Activated CD8-positive, alpha-beta memory T cell treated with anti-CD3 and anti-CD28 coated beads, Interleukin-2, amount 50 U/mL, for 24 hours (primary cell): ENCODE results near the gene AP1S2.

ENCODE experiments used
- DNase-seq: peaks from one replicate; pipeline ENCODE4 v3.0.0-alpha.2; 2020; ENCODE audit errors: extremely low read depth

The AP1S2 gene

GRCh38 chrX:15812192-15812938, 42.2 kb downstream of the AP1S2 start:
- no peak for DNase-seq

GRCh38 chrX:15808254-15808653, 46.4 kb downstream of the AP1S2 start:
- DNase-seq: no peak

- DNase-seq: no peak
Observed at GRCh38 chrX:15804563-15804962, 50.0 kb downstream of the AP1S2 start.

- no peak for DNase-seq
Observed at GRCh38 chrX:15797707-15798106, 56.9 kb downstream of the AP1S2 start.

GRCh38 chrX:15790769-15791290, 63.8 kb downstream of the AP1S2 start:
- DNase-seq: no peak

- DNase-seq: peak; percentile 62
Observed at GRCh38 chrX:15789979-15790768, 64.4 kb downstream of the AP1S2 start, which contains the start of gene ZRSR2. TSS of gene ZRSR2 (plus strand) at chrX:15790484. CDS start at chrX:15790496, 12 bp downstream.

- DNase-seq: no peak
Observed at GRCh38 chrX:15786915-15787314, 67.7 kb downstream of the AP1S2 start.

- DNase-seq: no peak
Observed at GRCh38 chrX:15785176-15785750, 69.3 kb downstream of the AP1S2 start.

- no peak for DNase-seq
Observed at GRCh38 chrX:15781961-15782699, 72.5 kb downstream of the AP1S2 start.
